ENCODE measurements around the gene ECHDC1. TPM values are rescaled to one million over a fixed set of nuclear protein-coding genes. Genes with fewer than 3 reads are reported as not detected.

Gene ECHDC1
- polyA plus RNA-seq, 1 donor from 2014 or later, result 95.7 TPM

- TF ChIP-seq CTCF (IDR thresholded peaks at IDR 0.05; ENCODE audit: poor library complexity, severe bottlenecking) (no peak), SMC3 (conservative IDR thresholded peaks at IDR 0.05; ENCODE audit: poor library complexity) (no peak), POLR2AphosphoS5 (IDR thresholded peaks at IDR 0.05) (no peak), RAD21 (conservative IDR thresholded peaks at IDR 0.05) (no peak), EZH2 (IDR thresholded peaks at IDR 0.05; ENCODE audit: borderline replicate concordance, insufficient read depth, low read length, poor library complexity, severe bottlenecking) (no peak), EP300 (conservative IDR thresholded peaks at IDR 0.05; ENCODE audit: poor library complexity, severe bottlenecking) (no peak), REST (IDR thresholded peaks at IDR 0.05; ENCODE audit: borderline replicate concordance) (no peak), MXI1 (conservative IDR thresholded peaks at IDR 0.05; ENCODE audit: poor library complexity, severe bottlenecking) (no peak), TAF1 (IDR thresholded peaks at IDR 0.05; ENCODE audit: low read depth) (no peak)
- Histone ChIP-seq H3K9ac (ENCODE audit: low read length) (no peak overlapping the region), H4K20me1 (ENCODE audit: insufficient read depth) (no peaks in the 10 kb centered on the region), H3K79me2 (replicated peaks; ENCODE audit: insufficient read depth, low read length) (no peaks in the 10 kb centered on the region), H3K36me3 (ENCODE audit: insufficient read depth, low read length) (no peaks in the 10 kb centered on the region), H3F3A (ENCODE audit: insufficient read depth, low read length, poor library complexity, severe bottlenecking) (no peaks in the 10 kb centered on the region), H3K27ac (ENCODE audit: low read length) (no peak overlapping the region), H3K4me3 (ENCODE audit: low read length) (no peak overlapping the region), H3K27me3 (ENCODE audit: insufficient read depth, low read depth, low read length) (no peaks in the 10 kb centered on the region), H2AFZ (ENCODE audit: low read depth, low read length) (no peak overlapping the region), H3K9me3 (ENCODE audit: low read length) (no peaks in the 10 kb centered on the region), H3K4me2 (ENCODE audit: low read length) (no peak overlapping the region), H3K9me2 (ENCODE audit: insufficient read depth, low read length) (no peaks in the 10 kb centered on the region)
These were observed 47.9 kb upstream of the ECHDC1 start for GRCh38 chr6:127391094-127391953.

- TF ChIP-seq TAF1 (IDR thresholded peaks at IDR 0.05; ENCODE audit: low read depth) (no peak), CTCF (IDR thresholded peaks at IDR 0.05; ENCODE audit: poor library complexity, severe bottlenecking) (no peak), RAD21 (conservative IDR thresholded peaks at IDR 0.05) (no peak), EZH2 (IDR thresholded peaks at IDR 0.05; ENCODE audit: borderline replicate concordance, insufficient read depth, low read length, poor library complexity, severe bottlenecking) (no peak), EP300 (conservative IDR thresholded peaks at IDR 0.05; ENCODE audit: poor library complexity, severe bottlenecking) (no peak), REST (IDR thresholded peaks at IDR 0.05; ENCODE audit: borderline replicate concordance) (no peak), POLR2AphosphoS5 (IDR thresholded peaks at IDR 0.05) (no peak), SMC3 (conservative IDR thresholded peaks at IDR 0.05; ENCODE audit: poor library complexity) (no peak), MXI1 (conservative IDR thresholded peaks at IDR 0.05; ENCODE audit: poor library complexity, severe bottlenecking) (no peak)
- no peaks in the 10 kb centered on the region for H3K79me2 ChIP-seq (replicated peaks; ENCODE audit: insufficient read depth, low read length)
- H3K27me3 ChIP-seq (ENCODE audit: insufficient read depth, low read depth, low read length), result no peaks in the 10 kb centered on the region
- H2AFZ ChIP-seq (ENCODE audit: low read depth, low read length), result no peak overlapping the region
- no peaks in the 10 kb centered on the region for H3F3A ChIP-seq (ENCODE audit: insufficient read depth, low read length, poor library complexity, severe bottlenecking)
- no peaks in the 10 kb centered on the region for H4K20me1 ChIP-seq (ENCODE audit: insufficient read depth)
- no peaks in the 10 kb centered on the region for H3K36me3 ChIP-seq (ENCODE audit: insufficient read depth, low read length)
- H3K4me3 ChIP-seq (ENCODE audit: low read length), result no peak overlapping the region
- no peak overlapping the region for H3K4me2 ChIP-seq (ENCODE audit: low read length)
- no peaks in the 10 kb centered on the region for H3K9me2 ChIP-seq (ENCODE audit: insufficient read depth, low read length)
- H3K27ac ChIP-seq (ENCODE audit: low read length), result no peak overlapping the region
- no peak overlapping the region for H3K9ac ChIP-seq (ENCODE audit: low read length)
- H3K9me3 ChIP-seq (ENCODE audit: low read length), result no peaks in the 10 kb centered on the region
These were observed 46.3 kb upstream of the ECHDC1 start for GRCh38 chr6:127389706-127390105.

All from neural cell (in vitro differentiated cells).